ENCODE data around the gene ATP10D.
"Not testable (repeated sequence)": the region's sequence is repeated elsewhere in the genome, so short reads cannot be mapped to it uniquely, and the experiment has no call there.

ATP10D gene

GRCh38 chr4:47488706-47489105 is 3.6 kb downstream of the ATP10D start:
- no peak for DNase-seq (ENCODE audit: low read depth in 2 of 2)

DNA sequence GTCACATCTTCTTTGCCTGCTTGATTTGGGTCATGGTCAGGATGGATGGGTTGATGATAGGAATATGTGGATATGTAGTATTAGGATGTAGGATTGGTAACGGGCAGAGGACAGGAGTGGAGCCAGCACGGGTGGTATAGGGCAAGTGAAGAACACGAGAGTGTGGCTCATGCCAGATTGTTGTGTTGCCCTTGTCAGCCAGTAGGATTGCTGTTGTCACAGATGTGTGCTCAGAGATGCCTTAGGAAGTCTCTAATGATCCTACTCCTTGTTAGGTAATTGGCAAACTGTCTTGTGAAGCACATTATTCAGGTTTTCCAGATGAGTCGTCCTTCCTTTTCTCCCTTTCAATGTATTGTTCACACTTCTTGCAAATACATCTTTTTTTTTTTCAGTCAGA is 5.5 kb downstream of the ATP10D start:
- DNase-seq (ENCODE audit: low read depth in 2 of 2) = no peak

DNA sequence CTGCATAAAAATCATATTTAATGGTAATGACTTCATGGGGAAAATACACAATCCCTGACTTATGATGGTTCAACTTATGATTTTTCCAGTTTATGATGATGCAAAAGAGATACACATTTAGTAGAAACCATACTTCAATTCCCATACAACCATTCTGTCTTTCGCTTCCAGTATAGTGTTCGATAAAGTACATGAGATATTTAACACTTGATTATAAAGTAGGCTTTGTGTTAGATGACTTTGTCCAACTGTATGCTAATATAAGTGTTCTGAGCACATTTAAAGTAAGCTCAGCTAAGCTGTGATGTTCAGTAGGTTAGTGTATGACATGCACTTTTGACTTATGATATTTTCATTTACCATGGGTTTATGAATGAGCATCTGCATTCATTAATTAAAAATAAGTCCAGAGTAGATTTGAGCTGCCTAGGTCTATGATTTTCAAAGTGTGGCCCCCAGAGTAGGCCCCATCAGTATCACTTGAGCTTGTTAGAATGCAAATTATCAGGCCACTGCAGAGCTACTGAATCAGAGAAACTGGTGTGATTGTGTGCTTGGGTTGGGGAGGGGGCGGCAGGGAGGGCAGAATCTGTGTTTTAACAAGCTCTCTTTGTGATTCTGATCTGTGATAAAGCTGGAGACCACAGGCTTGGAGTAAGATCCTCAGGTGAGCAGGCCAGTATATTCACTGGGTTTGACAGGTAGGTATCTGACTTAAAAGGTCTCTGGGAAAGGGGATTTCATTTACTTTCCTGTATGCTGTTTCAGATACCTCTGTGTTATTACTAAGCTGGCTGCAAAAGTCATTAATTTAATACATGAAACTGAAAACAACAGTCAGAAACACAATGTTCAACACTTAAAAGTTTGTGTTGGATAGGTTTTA is 8.4 kb downstream of the ATP10D start:
- no peak for DNase-seq (ENCODE audit: low read depth in 2 of 2)

DNA sequence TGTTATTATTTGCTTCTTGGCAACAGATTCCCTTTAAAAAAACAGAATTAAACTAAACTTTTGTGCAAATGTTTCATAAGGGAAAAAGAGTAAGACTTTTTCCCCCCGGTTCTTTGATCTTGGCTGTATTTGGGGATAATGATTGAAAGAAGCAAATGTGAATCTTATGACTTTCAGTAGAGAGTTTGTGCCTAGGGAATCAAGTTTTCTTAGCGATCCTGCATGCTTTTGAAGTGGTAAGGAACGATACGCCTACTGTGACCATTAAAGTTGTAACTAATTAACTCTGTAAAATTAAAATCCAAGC is 9.0 kb downstream of the ATP10D start:
- DNase-seq (ENCODE audit: low read depth in 2 of 2) = no peak

DNA sequence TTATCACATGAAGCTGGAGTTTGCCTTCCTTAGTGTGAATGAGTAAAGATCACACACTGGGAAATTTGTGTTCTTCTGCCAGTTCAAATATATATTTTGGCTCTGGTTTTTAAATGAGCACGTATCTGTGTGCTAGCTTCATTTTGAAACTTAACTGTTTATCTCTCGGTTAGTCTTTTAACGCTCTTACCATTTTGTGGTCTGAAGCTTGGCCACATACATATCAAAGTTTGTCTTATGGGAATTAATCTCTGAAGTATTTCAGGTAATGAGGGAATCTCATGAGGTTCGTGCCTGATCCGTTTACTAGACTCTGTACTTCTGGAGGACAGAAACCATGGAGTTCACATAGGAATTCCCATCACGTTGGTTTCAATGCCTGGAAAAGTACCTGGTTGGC is 13.8 kb downstream of the ATP10D start:
- DNase-seq (ENCODE audit: low read depth in 2 of 2) = no peak

DNA sequence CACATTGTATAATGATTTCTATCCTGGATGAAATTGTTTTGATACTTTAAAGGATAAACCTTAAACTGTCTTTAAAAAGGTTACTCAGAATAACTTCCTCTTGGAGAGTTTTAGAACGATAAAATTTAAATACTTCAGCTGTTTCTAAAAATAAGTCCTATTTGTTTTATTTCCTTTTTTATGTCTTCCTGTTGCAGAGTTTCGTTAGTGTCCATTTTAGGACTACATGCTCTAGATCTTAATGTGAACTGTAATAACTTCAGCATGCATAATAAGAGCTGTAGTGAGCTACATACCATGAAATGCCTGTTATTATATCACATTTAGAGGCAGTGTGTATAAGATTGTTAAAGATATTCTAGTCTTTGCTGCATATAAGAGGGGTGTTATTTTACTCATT is 14.6 kb downstream of the ATP10D start:
- DNase-seq (ENCODE audit: low read depth in 2 of 2) = no peak

DNA sequence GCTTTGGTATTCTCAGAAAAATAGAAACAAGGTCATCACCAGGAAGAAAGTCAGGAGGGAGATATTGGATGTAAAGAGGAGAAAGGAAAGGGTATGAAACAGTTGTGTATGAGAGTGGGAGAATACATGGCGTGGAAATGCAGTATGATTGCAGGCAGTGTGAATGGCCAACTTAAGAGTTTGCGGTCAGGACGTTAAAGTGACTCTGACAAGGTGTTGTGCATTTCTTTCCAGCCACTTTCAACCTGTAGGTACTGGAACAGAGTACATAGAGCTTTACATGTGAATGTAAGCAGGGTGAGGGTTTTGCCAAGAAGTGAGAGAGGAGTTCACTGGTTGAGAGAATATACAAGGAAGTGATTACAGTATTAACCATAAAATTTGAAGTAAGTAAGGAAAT is 15.7 kb downstream of the ATP10D start:
- no peak for DNase-seq (ENCODE audit: low read depth in 2 of 2)

GRCh38 chr4:47505147-47505546 is 20.1 kb downstream of the ATP10D start:
- DNase-seq (ENCODE audit: low read depth in 2 of 2) = no peak

GRCh38 chr4:47505666-47506065 is 20.6 kb downstream of the ATP10D start:
- DNase-seq (ENCODE audit: low read depth in 2 of 2) = no peak

- no peak for DNase-seq (ENCODE audit: low read depth in 2 of 2)
These were observed 25.6 kb downstream of the ATP10D start for GRCh38 chr4:47510506-47511143.

GRCh38 chr4:47513461-47513860 is 28.4 kb downstream of the ATP10D start:
- DNase-seq (ENCODE audit: low read depth in 2 of 2) = no peak

- DNase-seq (ENCODE audit: low read depth in 2 of 2) = no peak
These were observed 34.3 kb downstream of the ATP10D start for GRCh38 chr4:47519239-47519883.

GRCh38 chr4:47525154-47525819 is 40.2 kb downstream of the ATP10D start:
- no peak for DNase-seq (ENCODE audit: low read depth in 2 of 2)

- DNase-seq (ENCODE audit: low read depth in 2 of 2) = no peak
These were observed 41.2 kb downstream of the ATP10D start for GRCh38 chr4:47526281-47526680.

GRCh38 chr4:47528646-47529045 is 43.6 kb downstream of the ATP10D start:
- not testable (repeated sequence) for DNase-seq (ENCODE audit: low read depth in 2 of 2)

DNA sequence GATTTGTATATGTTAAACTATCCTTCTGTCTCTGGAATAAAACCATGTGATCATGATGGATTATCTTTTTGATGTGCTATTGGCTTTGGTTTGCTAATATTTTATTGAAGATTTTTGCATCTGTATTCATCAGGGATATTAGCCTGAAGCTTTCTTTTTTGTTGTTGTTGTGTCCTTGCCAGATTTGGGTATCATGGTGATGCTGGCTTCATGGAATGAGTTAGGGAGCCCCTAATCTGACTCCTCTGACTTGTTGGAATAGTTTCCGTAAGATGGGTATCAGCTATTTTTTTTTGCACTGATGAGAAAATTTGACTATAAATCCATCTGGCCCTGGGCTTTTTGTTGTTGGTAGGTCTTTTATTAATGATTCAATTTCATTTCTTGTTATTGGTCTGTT is 45.7 kb downstream of the ATP10D start:
- DNase-seq (ENCODE audit: low read depth in 2 of 2) = no peak

DNA sequence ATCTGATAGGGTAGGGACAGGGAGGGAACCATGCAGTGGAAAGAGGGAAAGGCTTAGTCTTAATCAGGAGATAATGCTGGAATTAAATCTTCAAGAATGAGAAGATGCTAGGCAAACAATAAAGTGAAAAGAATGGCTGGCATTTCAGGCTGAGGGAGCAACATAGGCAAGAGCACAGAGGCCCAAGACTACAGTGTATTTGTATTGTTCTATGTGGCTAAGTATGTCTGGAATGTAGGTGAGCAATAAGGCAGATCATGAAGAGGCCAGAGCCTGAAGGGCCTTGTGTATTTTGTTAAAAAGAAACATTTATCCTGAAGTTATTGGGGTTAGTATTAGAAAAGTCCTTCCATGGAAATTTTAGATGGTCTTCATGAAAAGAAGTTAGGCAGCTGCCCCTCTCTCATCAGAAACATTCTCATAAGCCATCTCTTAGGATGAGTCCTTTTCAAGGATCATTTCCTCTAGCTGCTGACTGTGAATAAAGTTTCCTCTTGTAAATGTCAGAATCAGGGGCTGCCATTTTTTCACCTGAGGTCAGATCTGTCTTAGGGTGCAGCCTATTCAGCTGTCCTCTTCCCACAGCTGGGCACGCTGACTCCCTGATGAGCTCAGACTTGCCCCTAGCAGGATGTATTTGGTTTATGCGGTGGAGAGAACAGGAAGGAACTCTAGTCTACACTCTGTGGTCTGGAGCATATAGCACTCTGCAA is 46.3 kb downstream of the ATP10D start:
- DNase-seq (ENCODE audit: low read depth in 2 of 2) = peak in 1 of 2 donors; percentile 2

DNA sequence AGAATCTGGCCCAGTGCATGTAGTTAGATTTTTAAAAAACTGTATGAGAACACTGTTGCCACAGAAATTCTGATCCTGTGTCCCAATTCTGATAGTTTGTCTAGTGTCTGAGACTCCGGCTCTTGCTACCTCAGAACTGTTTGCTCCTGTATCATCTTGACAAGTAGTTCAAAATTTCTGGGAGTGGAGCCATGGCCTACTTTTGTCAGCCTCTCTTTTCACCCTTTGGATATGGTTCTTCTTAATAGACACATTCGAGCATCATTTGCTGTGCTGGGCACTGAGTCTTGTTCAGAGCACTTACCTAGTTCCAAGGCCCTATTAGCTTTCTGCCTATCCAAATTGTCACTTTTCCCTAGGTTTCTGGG is 46.9 kb downstream of the ATP10D start:
- no peak for DNase-seq (ENCODE audit: low read depth in 2 of 2)

- no peak for DNase-seq (ENCODE audit: low read depth in 2 of 2)
These were observed 47.6 kb downstream of the ATP10D start for GRCh38 chr4:47532658-47533057.

DNA sequence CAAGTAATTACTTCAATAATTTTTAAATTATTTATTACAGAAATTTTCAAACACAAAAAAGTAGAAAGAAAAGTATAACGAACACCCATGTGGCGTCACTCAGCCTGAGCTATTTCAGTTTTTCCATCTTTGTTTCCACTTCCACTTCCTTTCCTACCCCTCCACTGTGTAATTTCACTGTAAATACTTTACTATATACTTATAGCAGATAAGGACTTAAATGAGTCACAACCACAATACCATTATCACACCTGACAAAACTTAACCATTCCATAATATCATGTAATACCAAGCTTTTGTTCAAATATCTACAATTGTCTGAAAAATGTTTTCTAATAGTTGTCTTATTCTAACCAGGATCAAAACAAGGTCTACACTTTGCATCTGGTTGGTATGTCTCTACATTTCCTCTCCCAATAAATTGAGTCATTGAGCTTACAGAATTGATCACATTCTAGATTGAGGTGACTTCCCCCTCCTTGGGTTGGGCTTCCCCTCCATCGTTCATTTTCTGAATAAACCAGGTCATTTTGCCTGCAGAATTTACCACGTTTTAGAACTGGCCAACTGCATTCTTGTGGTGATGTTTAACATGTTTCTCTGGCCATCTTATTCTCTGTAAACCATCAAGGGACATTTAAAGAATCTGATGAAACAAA is 48.7 kb downstream of the ATP10D start:
- no peak for DNase-seq (ENCODE audit: low read depth in 2 of 2)

DNA sequence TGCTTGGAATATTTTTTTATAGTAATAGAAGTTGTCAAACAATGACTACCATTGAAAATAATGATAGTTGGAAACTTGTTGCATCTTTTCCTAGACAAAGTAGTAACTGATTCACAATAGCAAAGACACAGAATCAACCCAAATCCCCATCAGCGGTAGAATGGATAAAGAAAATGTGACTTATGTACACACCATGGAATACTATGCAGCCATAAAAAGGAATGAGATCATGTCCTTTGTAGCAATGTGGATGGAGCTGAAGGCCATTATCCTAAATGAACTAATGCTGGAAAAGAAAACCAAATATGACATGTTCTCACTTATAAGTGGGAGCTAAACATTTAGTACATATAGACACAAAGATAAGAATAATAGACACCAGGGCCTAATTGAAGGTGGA is 49.7 kb downstream of the ATP10D start:
- DNase-seq (ENCODE audit: low read depth in 2 of 2) = no peak
